ENCODE results near the gene TMEFF2. TPM values are rescaled to one million over a fixed set of nuclear protein-coding genes. Genes with fewer than 3 reads are reported as not detected.

Gene TMEFF2
- total and polyA plus RNA-seq, 4 donors: 0.08 TPM; not detected in 3

DNA sequence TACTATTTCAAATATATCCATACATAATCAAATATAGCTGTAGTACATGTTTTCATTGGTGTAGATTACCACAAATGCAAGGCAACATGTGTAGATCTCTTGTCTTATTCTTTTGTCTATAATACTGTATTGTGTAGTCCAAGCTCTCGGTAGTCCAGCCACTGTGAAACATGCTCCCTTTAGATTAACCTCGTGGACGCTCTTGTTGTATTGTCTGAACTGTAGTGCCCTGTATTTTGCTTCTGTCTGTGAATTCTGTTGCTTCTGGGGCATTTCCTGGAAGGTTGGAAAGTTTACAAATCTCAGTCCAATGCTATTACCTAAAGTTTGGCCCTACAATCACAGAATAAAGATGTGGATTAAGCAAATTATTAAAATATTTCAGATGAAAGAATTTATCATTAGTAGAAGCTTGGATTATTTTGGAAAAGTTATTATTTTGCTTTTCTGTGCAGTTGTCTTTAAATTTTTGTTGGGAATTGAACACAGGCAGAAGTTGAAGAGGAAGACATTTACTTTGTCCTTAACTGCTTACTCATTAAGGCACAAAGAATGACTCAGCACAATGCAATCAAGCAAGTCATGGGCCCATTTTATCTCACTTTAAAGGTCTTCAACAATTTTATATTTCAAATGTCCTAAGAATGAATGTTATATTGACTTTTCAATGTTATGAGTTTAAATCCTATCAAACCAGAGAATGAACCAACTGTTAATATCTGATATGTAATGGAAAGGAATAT lies 244.4 kb downstream of the TMEFF2 start:
- Histone ChIP-seq H3K4me1 (ENCODE audit: control insufficient read depth in 4 of 4, insufficient read depth in 4 of 4, low read length in 3 of 4) (no peaks in the 10 kb centered on the region), H3K27me3 (ENCODE audit: control insufficient read depth in 4 of 4, insufficient read depth in 4 of 4, low read length in 3 of 4) (no peaks in the 10 kb centered on the region), H3K27ac (ENCODE audit: low read depth in 1 of 2, low read length in 2 of 2) (no peak overlapping the region), H3K36me3 (ENCODE audit: control insufficient read depth in 4 of 4, insufficient read depth in 3 of 4, low read depth in 1 of 4, low read length in 3 of 4) (no peaks in the 10 kb centered on the region), H3K9ac (ENCODE audit: low read depth in 1 of 2, low read length in 2 of 2) (no peak overlapping the region), H3K4me3 (ENCODE audit: low read depth in 1 of 3, low read length in 3 of 3) (no peak overlapping the region), H3K9me3 (ENCODE audit: control insufficient read depth in 4 of 4, low read length in 3 of 4) (no peaks in the 10 kb centered on the region)
- no peak for TF ChIP-seq REST (IDR thresholded peaks at IDR 0.05)
- TF ChIP-seq TAF1 (conservative IDR thresholded peaks at IDR 0.05): no peak
- TF ChIP-seq, protein P1, sequence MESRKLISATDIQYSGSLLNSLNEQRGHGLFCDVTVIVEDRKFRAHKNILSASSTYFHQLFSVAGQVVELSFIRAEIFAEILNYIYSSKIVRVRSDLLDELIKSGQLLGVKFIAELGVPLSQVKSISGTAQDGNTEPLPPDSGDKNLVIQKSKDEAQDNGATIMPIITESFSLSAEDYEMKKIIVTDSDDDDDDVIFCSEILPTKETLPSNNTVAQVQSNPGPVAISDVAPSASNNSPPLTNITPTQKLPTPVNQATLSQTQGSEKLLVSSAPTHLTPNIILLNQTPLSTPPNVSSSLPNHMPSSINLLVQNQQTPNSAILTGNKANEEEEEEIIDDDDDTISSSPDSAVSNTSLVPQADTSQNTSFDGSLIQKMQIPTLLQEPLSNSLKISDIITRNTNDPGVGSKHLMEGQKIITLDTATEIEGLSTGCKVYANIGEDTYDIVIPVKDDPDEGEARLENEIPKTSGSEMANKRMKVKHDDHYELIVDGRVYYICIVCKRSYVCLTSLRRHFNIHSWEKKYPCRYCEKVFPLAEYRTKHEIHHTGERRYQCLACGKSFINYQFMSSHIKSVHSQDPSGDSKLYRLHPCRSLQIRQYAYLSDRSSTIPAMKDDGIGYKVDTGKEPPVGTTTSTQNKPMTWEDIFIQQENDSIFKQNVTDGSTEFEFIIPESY (IDR thresholded peaks at IDR 0.05): no peak
- no peak for TF ChIP-seq HNF4A (conservative IDR thresholded peaks at IDR 0.05)
- no peak for TF ChIP-seq YY1 (IDR thresholded peaks at IDR 0.05)
- TF ChIP-seq EGR1 (IDR thresholded peaks at IDR 0.05; ENCODE audit: low read depth in 2 of 2): no peak
- no peak for TF ChIP-seq MAX (IDR thresholded peaks at IDR 0.05)
- no peak for TF ChIP-seq SP1 (IDR thresholded peaks at IDR 0.05)
- no peak for TF ChIP-seq GABPA (IDR thresholded peaks at IDR 0.05 in 1 of 2, conservative IDR thresholded peaks at IDR 0.05 in 1 of 2)
- no peak for TF ChIP-seq RAD21 (IDR thresholded peaks at IDR 0.05)
- TF ChIP-seq JUND (IDR thresholded peaks at IDR 0.05): no peak
- TF ChIP-seq HNF4G (IDR thresholded peaks at IDR 0.05): no peak
- no peak for TF ChIP-seq RXRA (IDR thresholded peaks at IDR 0.05)
- no peak for TF ChIP-seq FOXA1 (IDR thresholded peaks at IDR 0.05)
- no peak for TF ChIP-seq ATF3 (IDR thresholded peaks at IDR 0.05)
- no peak for DNase-seq (ENCODE audit: low spot score)
- 74% methylated on average over 3 of the region's 3 CpGs for WGBS

DNA sequence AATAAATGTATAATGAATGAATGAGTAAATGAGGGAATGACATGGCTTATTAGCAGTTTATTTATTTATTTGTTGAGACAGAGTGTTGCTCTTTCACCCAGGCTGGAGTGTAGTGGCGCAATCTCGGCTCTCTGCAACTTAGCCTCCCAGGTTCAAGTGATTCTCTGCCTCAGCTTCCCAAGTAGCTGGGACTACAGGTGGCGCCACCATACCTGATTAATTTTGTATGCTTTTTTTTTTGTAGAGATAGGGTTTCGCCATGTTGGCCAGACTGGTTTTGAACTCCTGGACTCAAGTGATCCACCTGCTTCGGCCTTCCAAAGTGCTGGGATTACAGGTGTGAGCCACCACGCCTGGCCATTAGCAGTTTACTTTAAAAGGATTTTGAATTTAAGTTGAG lies 247.5 kb downstream of the TMEFF2 start:
- no peak for DNase-seq (ENCODE audit: low spot score)
- H3K9ac ChIP-seq (ENCODE audit: low read depth in 1 of 2, low read length in 2 of 2): no peak overlapping the region
- H3K9me3 ChIP-seq (ENCODE audit: control insufficient read depth in 4 of 4, low read length in 3 of 4): no peaks in the 10 kb centered on the region
- H3K4me1 ChIP-seq (ENCODE audit: control insufficient read depth in 4 of 4, insufficient read depth in 4 of 4, low read length in 3 of 4): no peaks in the 10 kb centered on the region
- no peaks in the 10 kb centered on the region for H3K36me3 ChIP-seq (ENCODE audit: control insufficient read depth in 4 of 4, insufficient read depth in 3 of 4, low read depth in 1 of 4, low read length in 3 of 4)
- WGBS: 97% methylated on average over 6 of the region's 6 CpGs
- H3K27ac ChIP-seq (ENCODE audit: low read depth in 1 of 2, low read length in 2 of 2): no peak overlapping the region
- H3K4me3 ChIP-seq (ENCODE audit: low read depth in 1 of 3, low read length in 3 of 3): no peak overlapping the region
- no peaks in the 10 kb centered on the region for H3K27me3 ChIP-seq (ENCODE audit: control insufficient read depth in 4 of 4, insufficient read depth in 4 of 4, low read length in 3 of 4)
- no peak for TF ChIP-seq FOXA1 (IDR thresholded peaks at IDR 0.05)
- no peak for TF ChIP-seq CTCF (IDR thresholded peaks at IDR 0.05; ENCODE audit: low read depth, low read length, missing input control)
- no peak for TF ChIP-seq NR2F2 (IDR thresholded peaks at IDR 0.05)
- TF ChIP-seq ATF3 (IDR thresholded peaks at IDR 0.05): no peak
- no peak for TF ChIP-seq HNF4G (IDR thresholded peaks at IDR 0.05)
- no peak for TF ChIP-seq FOXA2 (IDR thresholded peaks at IDR 0.05)
- no peak for TF ChIP-seq EGR1 (IDR thresholded peaks at IDR 0.05; ENCODE audit: low read depth in 2 of 2)
- no peak for TF ChIP-seq RXRA (IDR thresholded peaks at IDR 0.05)
- TF ChIP-seq JUND (IDR thresholded peaks at IDR 0.05): no peak
- TF ChIP-seq GABPA (IDR thresholded peaks at IDR 0.05 in 1 of 2, conservative IDR thresholded peaks at IDR 0.05 in 1 of 2): no peak
- TF ChIP-seq MAX (IDR thresholded peaks at IDR 0.05): no peak
- TF ChIP-seq HNF4A (conservative IDR thresholded peaks at IDR 0.05): no peak
- TF ChIP-seq RAD21 (IDR thresholded peaks at IDR 0.05): no peak
